KBM-7 (cell line): ENCODE measurements around the gene CEP135.
A peak's percentile ranks its signal among the peaks of the same experiment; 100 is the strongest.
"Not testable (repeated sequence)": the region's sequence is repeated elsewhere in the genome, so short reads cannot be mapped to it uniquely, and the experiment has no call there.

ENCODE experiments used
- DNase-seq: peaks from one replicate; pipeline ENCODE4 v3.0.0-alpha.2; 2015
- in situ Hi-C: fragments of 300-500 bp; cut with MboI; formaldehyde crosslinking; loops from 2 replicates; pipeline ENCODE4 v1.14.3; 2020; ENCODE audit warnings: low sequenced_read_pairs, low pct_unique_long_range_greater_than_20kb, mixed read lengths

The CEP135 gene

DNA sequence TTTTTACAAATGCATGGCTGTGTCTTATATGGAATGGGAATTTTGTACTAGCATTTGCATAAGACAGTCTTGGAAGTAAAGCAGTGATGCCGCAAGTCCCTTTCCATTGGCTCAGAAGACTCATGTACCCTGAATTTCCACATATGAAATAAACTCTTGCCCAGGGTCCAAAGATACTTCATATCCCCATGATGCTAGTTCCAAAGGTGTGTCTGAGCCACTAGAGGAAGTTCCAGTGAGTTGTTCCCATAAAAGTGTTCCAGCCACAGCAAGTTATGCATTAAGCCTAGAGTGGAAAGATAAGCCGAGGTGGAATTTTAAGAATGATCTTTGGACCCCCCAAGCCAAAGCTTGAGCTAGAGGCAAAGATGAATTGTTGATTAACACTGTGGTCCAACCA, 9.3 kb upstream of the CEP135 start:
- in situ Hi-C loops: no loop called here
- no peak for DNase-seq

DNA sequence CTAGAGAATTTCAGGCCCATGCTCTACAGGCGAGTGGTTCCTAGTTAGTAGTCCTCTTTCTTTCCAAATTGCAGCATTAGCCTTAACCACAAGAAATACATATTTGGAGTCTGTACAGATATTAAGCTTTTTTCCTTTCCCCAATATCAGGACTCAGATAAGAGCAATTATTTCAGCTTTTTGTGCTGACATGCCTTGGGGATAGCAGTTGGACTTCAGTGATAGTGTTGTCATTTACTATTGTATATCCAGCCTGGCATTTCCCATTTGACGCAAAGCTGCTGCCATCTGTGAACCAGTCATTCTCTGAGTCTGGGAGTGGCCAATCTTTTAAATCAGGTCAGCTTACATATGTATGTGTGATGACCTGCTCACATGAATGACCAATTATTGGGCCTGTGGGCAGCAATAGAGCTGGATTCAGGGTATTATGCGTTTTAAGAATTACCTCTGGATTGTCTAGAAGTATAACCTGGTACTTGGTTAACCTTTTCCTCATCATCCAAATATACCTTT, 6.8 kb upstream of the CEP135 start:
- in situ Hi-C loops: no loop called here
- no peak for DNase-seq

DNA sequence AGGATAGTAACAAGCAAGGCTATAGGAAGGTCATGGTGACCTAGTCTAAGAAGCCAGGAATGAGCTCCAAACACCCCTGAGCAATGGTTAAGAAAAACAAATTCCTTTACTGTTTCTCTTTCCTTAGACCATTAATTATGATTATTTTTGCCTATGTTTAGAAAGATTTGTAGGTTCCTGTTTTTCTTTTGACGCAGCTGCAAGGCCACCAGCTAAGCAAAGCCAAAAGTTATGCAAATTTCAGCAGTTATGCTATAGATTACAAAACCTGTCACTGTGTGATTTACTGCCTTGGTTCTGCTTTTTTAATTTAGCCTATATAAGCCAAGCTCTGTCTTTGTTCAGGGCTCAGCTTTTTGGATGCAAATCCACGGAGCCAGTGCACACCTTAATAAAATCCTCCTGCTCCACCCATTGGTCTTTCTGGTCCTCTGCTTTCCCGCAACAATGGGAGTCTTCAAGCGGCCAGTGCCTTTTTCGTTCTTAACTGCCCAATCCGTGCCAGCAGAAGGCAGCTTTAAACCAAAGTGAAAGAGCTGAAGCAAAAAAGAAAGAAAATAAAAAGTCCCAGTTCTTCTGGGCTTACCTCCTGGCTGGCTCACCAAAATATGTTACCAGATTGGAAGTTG, 1.4 kb upstream of the CEP135 start:
- DNase-seq: peak; percentile 84

GRCh38 chr4:55947912-55948725, 626 bp upstream of the CEP135 start:
- in situ Hi-C loops: no loop called here
- peak; percentile 58 for DNase-seq

More for the DNA sequence above, 1.4 kb upstream of the CEP135 start:
- in situ Hi-C loops: no loop called here

- in situ Hi-C loops: no loop called here
- DNase-seq: no peak
Observed at GRCh38 chr4:55949482-55949802, 697 bp downstream of the CEP135 start.

GRCh38 chr4:55951191-55951922, 2.6 kb downstream of the CEP135 start:
- DNase-seq: no peak
- in situ Hi-C loops: no loop called here

DNA sequence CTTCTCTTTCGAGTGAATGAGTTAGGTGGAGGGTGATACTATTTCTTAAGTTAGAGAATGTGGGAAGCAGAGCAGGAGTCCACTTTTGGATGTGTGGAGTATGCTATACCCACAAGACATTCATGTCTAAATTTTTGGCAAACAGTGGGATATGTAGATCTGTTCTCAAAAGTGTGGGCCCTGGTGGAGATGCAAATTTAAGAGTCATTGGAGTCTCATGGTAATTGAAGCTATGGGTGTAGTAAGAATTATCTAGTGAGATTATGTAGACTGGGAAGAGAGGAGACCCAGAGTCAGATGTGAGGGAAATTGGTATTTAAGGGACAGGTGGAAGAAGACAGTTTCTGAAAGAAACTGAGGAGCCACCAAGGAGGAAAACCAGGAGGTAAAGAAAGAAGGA, 7.0 kb downstream of the CEP135 start:
- no peak for DNase-seq
- in situ Hi-C loops: no loop called here

DNA sequence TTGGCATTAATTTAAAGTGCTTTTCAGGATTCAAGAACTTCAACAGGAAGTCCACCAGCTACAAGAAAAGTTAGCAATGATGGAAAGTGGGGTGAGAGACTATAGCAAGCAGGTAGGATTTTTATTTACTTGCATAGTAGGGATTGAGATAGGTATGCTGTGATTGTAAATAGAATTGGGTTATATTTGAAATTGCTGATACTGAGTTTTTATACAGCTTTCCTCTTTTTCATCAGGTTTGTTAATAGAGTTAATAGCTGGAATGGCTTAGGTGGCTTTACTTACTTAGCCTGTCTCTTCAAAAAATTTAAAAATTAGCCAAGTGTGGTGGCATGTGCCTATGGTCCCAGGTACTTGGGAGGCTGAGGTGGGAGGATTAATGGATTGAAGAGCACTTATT, 10.9 kb downstream of the CEP135 start:
- in situ Hi-C loops: no loop called here
- DNase-seq: no peak

DNA sequence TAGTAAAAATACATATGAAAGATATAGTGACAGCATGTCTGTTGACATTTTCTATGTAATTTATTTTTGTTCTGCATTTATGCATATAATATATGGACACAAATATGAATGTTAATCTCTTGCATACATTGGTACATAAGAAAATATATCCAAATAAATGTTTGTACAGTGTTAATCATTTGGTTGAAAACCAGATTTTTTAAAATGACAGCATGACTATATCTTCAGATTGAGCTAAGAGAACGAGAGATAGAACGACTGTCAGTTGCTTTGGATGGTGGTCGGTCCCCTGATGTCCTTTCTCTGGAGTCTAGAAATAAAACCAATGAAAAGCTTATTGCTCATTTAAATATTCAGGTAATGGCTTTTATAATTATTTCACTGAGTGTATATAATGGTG, 15.3 kb downstream of the CEP135 start:
- no peak for DNase-seq
- in situ Hi-C loops: no loop called here

DNA sequence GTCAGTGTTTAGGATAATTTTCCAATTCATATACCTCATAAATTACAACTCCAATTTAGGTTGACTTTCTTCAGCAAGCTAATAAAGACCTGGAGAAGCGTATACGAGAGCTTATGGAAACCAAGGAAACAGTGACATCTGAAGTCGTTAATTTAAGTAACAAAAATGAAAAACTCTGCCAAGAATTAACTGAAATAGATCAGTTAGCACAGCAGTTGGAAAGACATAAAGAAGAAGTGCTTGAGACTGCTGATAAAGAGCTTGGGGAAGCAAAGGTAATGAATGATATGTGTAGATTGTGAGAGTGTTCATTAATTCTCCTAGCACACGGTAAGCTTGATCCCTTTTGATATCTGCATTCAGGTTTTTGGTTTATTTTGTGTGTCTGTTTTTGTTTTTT, 16.8 kb downstream of the CEP135 start:
- no peak for DNase-seq
- in situ Hi-C loops: no loop called here

- DNase-seq, in situ Hi-C loops: not testable (repeated sequence)
Observed at GRCh38 chr4:55966324-55966723, 17.6 kb downstream of the CEP135 start.

GRCh38 chr4:55967376-55967775, 18.6 kb downstream of the CEP135 start:
- in situ Hi-C loops: no loop called here

DNA sequence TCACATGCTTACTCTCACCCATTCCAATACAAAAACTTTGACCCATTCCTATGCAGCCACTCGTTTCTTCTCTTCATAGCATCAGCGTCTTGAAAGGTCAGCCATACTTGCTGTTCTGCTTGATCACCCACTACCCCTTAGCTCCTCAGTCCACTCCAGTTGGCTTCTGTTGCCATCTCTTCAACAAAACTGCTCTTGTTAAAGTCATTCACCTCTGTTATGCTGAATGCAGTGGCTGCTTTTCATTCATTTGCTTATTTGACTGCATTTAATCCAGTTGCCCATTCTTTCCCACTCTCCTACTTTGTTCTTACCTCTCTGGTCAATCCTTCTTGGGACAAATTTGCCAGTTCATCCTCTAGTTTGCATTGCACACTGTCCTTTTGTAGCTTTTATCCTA, 24.9 kb downstream of the CEP135 start:
- DNase-seq: no peak
- in situ Hi-C loops: no loop called here

More at GRCh38 chr4:55967376-55967775, 18.6 kb downstream of the CEP135 start:
- DNase-seq: no peak

DNA sequence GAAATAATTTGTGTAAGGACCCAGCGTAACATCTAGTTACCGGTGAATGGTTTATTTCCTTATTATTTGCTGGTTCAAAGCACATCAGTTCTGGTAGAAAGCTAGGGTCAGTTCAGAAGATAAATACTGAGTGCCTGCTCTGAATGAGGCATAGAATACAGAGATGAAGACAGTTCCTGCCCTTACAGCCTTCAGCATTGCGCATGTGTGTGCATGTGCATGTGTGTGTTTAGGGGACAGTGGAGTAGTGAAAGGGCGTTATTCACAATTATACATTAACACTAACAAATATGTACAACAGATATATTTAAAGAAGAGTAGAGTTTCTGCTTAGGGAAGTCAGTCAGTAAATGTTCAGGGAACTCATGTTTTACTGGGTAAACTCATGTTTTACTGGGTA, 29.1 kb downstream of the CEP135 start:
- in situ Hi-C loops: no loop called here
- no peak for DNase-seq

- in situ Hi-C loops: no loop called here
- no peak for DNase-seq
Observed at GRCh38 chr4:55979562-55979961, 30.8 kb downstream of the CEP135 start.

- in situ Hi-C loops: no loop called here
- no peak for DNase-seq
Observed at GRCh38 chr4:55980725-55981124, 32.0 kb downstream of the CEP135 start.

DNA sequence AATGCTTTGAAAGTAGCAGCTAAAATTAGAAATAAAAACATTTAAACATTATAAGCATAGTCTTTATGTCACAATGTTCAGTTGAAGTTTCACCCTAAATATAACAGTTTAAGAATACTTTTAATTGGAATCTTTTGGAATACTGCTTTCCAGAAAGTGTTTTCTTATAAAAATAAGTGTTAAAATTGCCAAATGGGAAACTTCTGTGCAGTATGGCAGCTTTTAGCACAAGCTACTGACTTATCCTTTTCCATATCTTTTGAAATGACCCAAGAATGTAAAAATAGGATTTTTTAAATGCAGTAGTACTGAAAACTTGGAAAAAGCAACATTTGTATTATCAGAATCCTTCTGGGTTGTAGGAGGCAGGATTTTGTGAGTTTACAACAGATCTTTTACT, 34.2 kb downstream of the CEP135 start:
- in situ Hi-C loops: no loop called here
- no peak for DNase-seq

DNA sequence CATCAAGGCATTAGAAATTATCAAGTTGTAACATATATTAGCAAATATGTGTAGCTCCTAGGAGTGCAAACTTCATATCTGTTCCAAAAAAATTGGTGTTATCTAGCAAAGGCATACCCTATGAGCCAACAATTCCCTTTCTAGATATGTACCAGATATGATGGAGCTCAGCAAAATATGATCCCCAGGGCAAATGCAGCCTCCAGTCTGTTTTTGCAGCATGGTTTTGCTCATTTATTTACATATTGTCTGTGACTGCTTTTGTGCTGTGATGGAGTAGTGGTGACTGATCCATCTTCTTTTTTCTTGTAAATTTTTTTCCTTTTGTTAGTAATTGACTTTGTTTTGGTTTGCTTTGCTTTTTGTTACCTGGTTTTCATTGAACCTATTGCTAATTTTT, 41.0 kb downstream of the CEP135 start:
- in situ Hi-C loops: no loop called here
- no peak for DNase-seq

DNA sequence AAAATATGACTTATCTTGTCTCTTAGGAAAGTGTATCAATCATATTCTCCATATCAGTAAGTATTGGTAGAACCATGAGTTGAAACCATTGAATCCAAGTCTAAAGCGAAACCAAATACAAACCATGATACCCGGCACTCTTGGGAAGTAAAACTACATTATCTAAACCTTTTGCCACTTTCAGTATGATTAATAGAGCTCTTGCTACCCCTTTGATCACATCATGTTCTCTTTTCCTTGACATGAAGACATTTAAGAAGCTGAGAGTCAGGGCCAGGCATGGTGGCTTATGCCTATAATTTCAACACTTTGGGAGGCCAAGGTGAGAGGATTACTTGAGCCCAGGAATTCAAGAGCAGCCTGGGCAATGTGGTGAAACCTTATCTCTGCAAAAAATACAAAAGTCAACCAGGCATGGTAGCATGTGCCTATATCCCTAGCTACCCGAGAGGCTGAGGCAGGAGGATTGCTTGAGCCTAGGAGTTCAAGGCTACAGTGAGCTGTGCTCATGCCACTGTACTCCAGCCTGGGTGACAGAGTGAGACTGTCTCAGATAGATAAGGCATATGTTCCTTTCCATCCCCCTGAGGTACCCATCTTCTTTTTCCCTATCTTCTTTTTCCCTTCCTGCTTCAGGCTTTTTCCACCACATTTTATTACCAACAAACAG, 45.4 kb downstream of the CEP135 start:
- DNase-seq: no peak
- in situ Hi-C loops: no loop called here

DNA sequence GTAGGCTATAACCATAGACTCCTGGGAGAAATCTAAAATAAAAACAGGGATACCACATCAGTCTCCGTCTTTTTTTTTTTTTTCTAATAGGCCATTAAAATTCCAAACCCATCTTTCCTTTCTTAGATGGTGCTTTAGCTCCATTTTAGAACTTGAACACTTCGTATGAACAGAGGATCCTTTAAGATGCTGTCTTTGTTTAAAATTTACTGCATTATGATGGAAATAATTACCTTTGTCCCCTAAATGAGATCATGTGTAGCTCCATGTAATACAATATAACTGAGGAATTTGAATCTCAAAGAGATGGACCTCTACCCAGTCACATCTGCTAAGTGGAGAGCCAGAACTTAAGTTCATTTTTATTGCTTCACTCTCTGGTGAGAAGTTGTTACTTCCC, 47.9 kb downstream of the CEP135 start:
- no peak for DNase-seq
- in situ Hi-C loops: no loop called here
